Glutamatergic neuron (in vitro differentiated cells): Measurements from ENCODE around the gene HECTD4. TPM values are rescaled to one million over a fixed set of nuclear protein-coding genes. Genes with fewer than 3 reads are reported as not detected.
A peak's percentile ranks its signal among the peaks of the same experiment; 100 is the strongest.

ENCODE experiments used
- DNase-seq: peaks from one replicate; pipeline ENCODE4 v3.0.0; 2022
- H3K27ac Mint-ChIP-seq: one replicate; pipeline ENCODE4 v1.8.0; 2020; ENCODE audit warnings: mild to moderate bottlenecking, mixed read lengths, inconsistent platforms; ENCODE audit not compliant: unreplicated experiment
- H3K27me3 Mint-ChIP-seq: one replicate; pipeline ENCODE4 v1.8.0; 2020; ENCODE audit warnings: mild to moderate bottlenecking, moderate library complexity, mixed read lengths, inconsistent platforms; ENCODE audit not compliant: unreplicated experiment
- H3K36me3 Mint-ChIP-seq: one replicate; pipeline ENCODE4 v1.8.0; 2020; ENCODE audit warnings: mild to moderate bottlenecking, mixed read lengths, inconsistent platforms; ENCODE audit not compliant: unreplicated experiment
- H3K4me1 Mint-ChIP-seq: one replicate; pipeline ENCODE4 v1.8.0; 2020; ENCODE audit warnings: mild to moderate bottlenecking, low read depth, mixed read lengths, inconsistent platforms; ENCODE audit not compliant: unreplicated experiment
- H3K4me3 Mint-ChIP-seq: one replicate; pipeline ENCODE4 v1.8.0; 2020; ENCODE audit warnings: mild to moderate bottlenecking, mixed read lengths, inconsistent platforms; ENCODE audit not compliant: unreplicated experiment
- H3K9me3 Mint-ChIP-seq: one replicate; pipeline ENCODE4 v1.8.0; 2020; ENCODE audit warnings: mild to moderate bottlenecking, moderate library complexity, mixed read lengths, inconsistent platforms; ENCODE audit not compliant: unreplicated experiment
- CTCF ChIP-seq: fragments of 200-600 bp; sonication (generic); IDR thresholded peaks from one replicate; pipeline ENCODE4 v1.5.0; 2021; ENCODE audit not compliant: partially characterized antibody, unreplicated experiment
- total RNA-seq: library from RNA; stranded (reverse); fragmentation: NEBNext Ultra II Directional; extraction: Animal tissue kit (Norgen Biotek cat#: 25700); gene quantifications from one replicate; pipeline ENCODE4 v1.2.1, GENCODE V29; 2021; ENCODE audit not compliant: unreplicated experiment

The HECTD4 gene
- total RNA-seq, 1 donor from 2014 or later = 261 TPM

- Mint-ChIP-seq H3K4me3 (no peak overlapping the region), H3K27ac (peak overlapping the region; percentile 28), H3K27me3 (peaks cover 1% of the 10 kb centered on the region), H3K36me3 (peaks cover 3% of the 10 kb centered on the region), H3K4me1 (no peaks in the 10 kb centered on the region), H3K9me3 (peaks cover 7% of the 10 kb centered on the region)
- no peak for DNase-seq
- TF ChIP-seq CTCF = no peak
These were observed 145.4 kb downstream of the HECTD4 start for GRCh38 chr12:112236786-112237185.

- no peaks in the 10 kb centered on the region for H3K4me1 Mint-ChIP-seq
- H3K27me3 Mint-ChIP-seq = no peaks in the 10 kb centered on the region
- no peak overlapping the region for H3K4me3 Mint-ChIP-seq
- H3K9me3 Mint-ChIP-seq = peaks cover 7% of the 10 kb centered on the region
- no peak for TF ChIP-seq CTCF
- no peak for DNase-seq
- H3K36me3 Mint-ChIP-seq = peaks cover 3% of the 10 kb centered on the region
- H3K27ac Mint-ChIP-seq = no peak overlapping the region
These were observed 145.8 kb downstream of the HECTD4 start for GRCh38 chr12:112236386-112236785.

GRCh38 chr12:112234303-112234702 lies 147.9 kb downstream of the HECTD4 start:
- no peak for DNase-seq
- Mint-ChIP-seq H3K27me3 (no peaks in the 10 kb centered on the region), H3K4me1 (no peaks in the 10 kb centered on the region), H3K4me3 (no peak overlapping the region), H3K36me3 (peaks cover 3% of the 10 kb centered on the region), H3K9me3 (peaks cover 7% of the 10 kb centered on the region), H3K27ac (no peak overlapping the region)
- TF ChIP-seq CTCF = no peak

- no peak for DNase-seq
- TF ChIP-seq CTCF = no peak
- Mint-ChIP-seq H3K27me3 (no peaks in the 10 kb centered on the region), H3K27ac (no peak overlapping the region), H3K4me1 (no peaks in the 10 kb centered on the region), H3K4me3 (no peak overlapping the region), H3K36me3 (peaks cover 3% of the 10 kb centered on the region), H3K9me3 (peaks cover 7% of the 10 kb centered on the region)
These were observed 149.0 kb downstream of the HECTD4 start for GRCh38 chr12:112233242-112233641.

GRCh38 chr12:112230136-112230535 lies 152.1 kb downstream of the HECTD4 start:
- Mint-ChIP-seq H3K27me3 (no peaks in the 10 kb centered on the region), H3K4me1 (no peaks in the 10 kb centered on the region), H3K4me3 (no peak overlapping the region), H3K9me3 (peaks cover 7% of the 10 kb centered on the region), H3K27ac (no peak overlapping the region), H3K36me3 (peaks cover 3% of the 10 kb centered on the region)
- TF ChIP-seq CTCF = no peak
- no peak for DNase-seq
